ENCODE measurements around the gene PDHX.
"Not testable (repeated sequence)": the region's sequence is repeated elsewhere in the genome, so short reads cannot be mapped to it uniquely, and the experiment has no call there.

PDHX gene

GRCh38 chr11:34891611-34892010 lies 24.8 kb upstream of the PDHX start:
- Histone ChIP-seq H3K9ac (ENCODE audit: low read length in 2 of 2) (no peak overlapping the region), H3K4me3 (ENCODE audit: low read length in 2 of 2) (no peak overlapping the region), H3K27me3 (ENCODE audit: control insufficient read depth in 1 of 2, insufficient read depth in 2 of 2, low read length in 2 of 2) (no peaks in the 10 kb centered on the region), H3K9me3 (ENCODE audit: control insufficient read depth in 2 of 2, low read length in 2 of 2) (no peaks in the 10 kb centered on the region), H3K27ac (ENCODE audit: low read length) (no peak overlapping the region), H3K36me3 (ENCODE audit: control insufficient read depth in 2 of 2, insufficient read depth in 2 of 2, low read length in 2 of 2) (peaks cover 0 to 9% of the 10 kb centered on the region in 2 donors), H3K4me1 (ENCODE audit: control insufficient read depth, insufficient read depth, low read length) (no peaks in the 10 kb centered on the region)

GRCh38 chr11:34893416-34893815 lies 23.0 kb upstream of the PDHX start:
- Histone ChIP-seq H3K27me3 (ENCODE audit: control insufficient read depth in 1 of 2, insufficient read depth in 2 of 2, low read length in 2 of 2) (no peaks in the 10 kb centered on the region), H3K4me3 (ENCODE audit: low read length in 2 of 2) (no peak overlapping the region), H3K27ac (ENCODE audit: low read length) (no peak overlapping the region)

DNA sequence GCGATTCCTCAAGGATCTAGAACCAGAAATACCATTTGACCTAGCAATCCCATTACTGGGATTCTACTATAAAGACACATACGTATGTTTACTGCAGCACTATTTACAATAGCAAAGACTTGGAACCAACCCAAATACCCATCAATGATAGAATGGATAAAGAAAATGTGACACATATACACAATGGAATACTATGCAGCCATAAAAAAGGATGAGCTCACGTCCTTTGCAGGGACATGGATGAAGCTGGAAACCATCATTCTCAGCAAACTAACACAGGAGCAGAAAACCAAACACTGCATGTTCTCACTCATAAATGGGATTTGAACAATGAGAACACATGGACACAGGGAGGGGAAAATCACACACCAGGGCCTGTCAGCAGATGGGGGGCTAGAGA lies 20.2 kb upstream of the PDHX start:
- not testable (repeated sequence) for H3K27me3 ChIP-seq (ENCODE audit: control insufficient read depth in 1 of 2, insufficient read depth in 2 of 2, low read length in 2 of 2); H3K9me3 ChIP-seq (ENCODE audit: control insufficient read depth in 2 of 2, low read length in 2 of 2); H3K4me1 ChIP-seq (ENCODE audit: control insufficient read depth, insufficient read depth, low read length); H3K27ac ChIP-seq (ENCODE audit: low read length); H3K36me3 ChIP-seq (ENCODE audit: control insufficient read depth in 2 of 2, insufficient read depth in 2 of 2, low read length in 2 of 2); H3K4me3 ChIP-seq (ENCODE audit: low read length in 2 of 2); H3K9ac ChIP-seq (ENCODE audit: low read length in 2 of 2)

More at GRCh38 chr11:34893416-34893815, 23.0 kb upstream of the PDHX start:
- H3K9ac ChIP-seq (ENCODE audit: low read length in 2 of 2): no peak overlapping the region
- H3K9me3 ChIP-seq (ENCODE audit: control insufficient read depth in 2 of 2, low read length in 2 of 2): no peaks in the 10 kb centered on the region
- H3K4me1 ChIP-seq (ENCODE audit: control insufficient read depth, insufficient read depth, low read length): no peaks in the 10 kb centered on the region
- H3K36me3 ChIP-seq (ENCODE audit: control insufficient read depth in 2 of 2, insufficient read depth in 2 of 2, low read length in 2 of 2): peaks cover 0 to 2% of the 10 kb centered on the region in 2 donors

- Histone ChIP-seq H3K27ac (ENCODE audit: low read length) (no peak overlapping the region), H3K4me3 (ENCODE audit: low read length in 2 of 2) (no peak overlapping the region), H3K27me3 (ENCODE audit: control insufficient read depth in 1 of 2, insufficient read depth in 2 of 2, low read length in 2 of 2) (no peaks in the 10 kb centered on the region), H3K9me3 (ENCODE audit: control insufficient read depth in 2 of 2, low read length in 2 of 2) (peaks cover 0 to 4% of the 10 kb centered on the region in 2 donors), H3K4me1 (ENCODE audit: control insufficient read depth, insufficient read depth, low read length) (no peaks in the 10 kb centered on the region), H3K9ac (ENCODE audit: low read length in 2 of 2) (no peak overlapping the region), H3K36me3 (ENCODE audit: control insufficient read depth in 2 of 2, insufficient read depth in 2 of 2, low read length in 2 of 2) (no peaks in the 10 kb centered on the region)
These were observed 19.1 kb upstream of the PDHX start for GRCh38 chr11:34897171-34897870.

GRCh38 chr11:34898474-34898873 lies 17.9 kb upstream of the PDHX start:
- no peaks in the 10 kb centered on the region for H3K4me1 ChIP-seq (ENCODE audit: control insufficient read depth, insufficient read depth, low read length)
- no peak overlapping the region for H3K4me3 ChIP-seq (ENCODE audit: low read length in 2 of 2)
- H3K9ac ChIP-seq (ENCODE audit: low read length in 2 of 2): no peak overlapping the region
- H3K9me3 ChIP-seq (ENCODE audit: control insufficient read depth in 2 of 2, low read length in 2 of 2): peaks cover 0 to 4% of the 10 kb centered on the region in 2 donors
- no peak overlapping the region for H3K27ac ChIP-seq (ENCODE audit: low read length)
- H3K27me3 ChIP-seq (ENCODE audit: control insufficient read depth in 1 of 2, insufficient read depth in 2 of 2, low read length in 2 of 2): no peaks in the 10 kb centered on the region
- H3K36me3 ChIP-seq (ENCODE audit: control insufficient read depth in 2 of 2, insufficient read depth in 2 of 2, low read length in 2 of 2): no peaks in the 10 kb centered on the region

GRCh38 chr11:34899633-34900016 lies 16.8 kb upstream of the PDHX start:
- no peak overlapping the region for H3K4me3 ChIP-seq (ENCODE audit: low read length in 2 of 2)
- H3K27ac ChIP-seq (ENCODE audit: low read length): no peak overlapping the region
- no peak overlapping the region for H3K9ac ChIP-seq (ENCODE audit: low read length in 2 of 2)
- peaks cover 0 to 4% of the 10 kb centered on the region in 2 donors for H3K9me3 ChIP-seq (ENCODE audit: control insufficient read depth in 2 of 2, low read length in 2 of 2)
- no peaks in the 10 kb centered on the region for H3K27me3 ChIP-seq (ENCODE audit: control insufficient read depth in 1 of 2, insufficient read depth in 2 of 2, low read length in 2 of 2)
- no peaks in the 10 kb centered on the region for H3K36me3 ChIP-seq (ENCODE audit: control insufficient read depth in 2 of 2, insufficient read depth in 2 of 2, low read length in 2 of 2)
- H3K4me1 ChIP-seq (ENCODE audit: control insufficient read depth, insufficient read depth, low read length): no peaks in the 10 kb centered on the region

GRCh38 chr11:34904421-34904955 lies 11.9 kb upstream of the PDHX start:
- Histone ChIP-seq H3K9ac (ENCODE audit: low read length in 2 of 2) (no peak overlapping the region), H3K36me3 (ENCODE audit: control insufficient read depth in 2 of 2, insufficient read depth in 2 of 2, low read length in 2 of 2) (no peaks in the 10 kb centered on the region), H3K4me3 (ENCODE audit: low read length in 2 of 2) (no peak overlapping the region), H3K9me3 (ENCODE audit: control insufficient read depth in 2 of 2, low read length in 2 of 2) (peaks cover 0 to 3% of the 10 kb centered on the region in 2 donors), H3K27ac (ENCODE audit: low read length) (no peak overlapping the region), H3K4me1 (ENCODE audit: control insufficient read depth, insufficient read depth, low read length) (no peaks in the 10 kb centered on the region), H3K27me3 (ENCODE audit: control insufficient read depth in 1 of 2, insufficient read depth in 2 of 2, low read length in 2 of 2) (no peaks in the 10 kb centered on the region)

DNA sequence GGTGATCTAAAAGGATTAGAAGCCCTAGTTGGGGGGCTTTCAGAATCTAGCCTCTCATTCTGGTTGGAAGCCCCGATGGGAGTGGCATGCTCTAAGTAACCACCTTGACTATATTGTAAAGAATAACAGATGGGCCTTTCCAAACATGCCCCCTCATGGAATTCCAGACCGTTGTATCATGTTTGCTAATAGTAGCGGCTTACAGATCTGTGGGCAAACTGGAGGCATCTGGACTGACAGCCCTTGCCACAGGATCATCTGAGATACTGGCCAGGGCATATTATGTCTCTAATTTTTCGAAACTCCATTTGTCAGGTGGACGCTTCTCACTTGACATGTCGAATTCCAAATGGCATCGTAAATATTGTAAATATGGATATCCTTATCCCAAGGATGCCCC lies 10.8 kb upstream of the PDHX start:
- no peak overlapping the region for H3K4me3 ChIP-seq (ENCODE audit: low read length in 2 of 2)
- H3K9me3 ChIP-seq (ENCODE audit: control insufficient read depth in 2 of 2, low read length in 2 of 2): no peaks in the 10 kb centered on the region
- no peaks in the 10 kb centered on the region for H3K36me3 ChIP-seq (ENCODE audit: control insufficient read depth in 2 of 2, insufficient read depth in 2 of 2, low read length in 2 of 2)
- no peaks in the 10 kb centered on the region for H3K27me3 ChIP-seq (ENCODE audit: control insufficient read depth in 1 of 2, insufficient read depth in 2 of 2, low read length in 2 of 2)
- no peak overlapping the region for H3K9ac ChIP-seq (ENCODE audit: low read length in 2 of 2)
- H3K27ac ChIP-seq (ENCODE audit: low read length): no peak overlapping the region
- no peaks in the 10 kb centered on the region for H3K4me1 ChIP-seq (ENCODE audit: control insufficient read depth, insufficient read depth, low read length)

- Histone ChIP-seq H3K9ac (ENCODE audit: low read length in 2 of 2) (no peak overlapping the region), H3K4me1 (ENCODE audit: control insufficient read depth, insufficient read depth, low read length) (no peaks in the 10 kb centered on the region)
These were observed 8.4 kb upstream of the PDHX start for GRCh38 chr11:34907934-34908593.

DNA sequence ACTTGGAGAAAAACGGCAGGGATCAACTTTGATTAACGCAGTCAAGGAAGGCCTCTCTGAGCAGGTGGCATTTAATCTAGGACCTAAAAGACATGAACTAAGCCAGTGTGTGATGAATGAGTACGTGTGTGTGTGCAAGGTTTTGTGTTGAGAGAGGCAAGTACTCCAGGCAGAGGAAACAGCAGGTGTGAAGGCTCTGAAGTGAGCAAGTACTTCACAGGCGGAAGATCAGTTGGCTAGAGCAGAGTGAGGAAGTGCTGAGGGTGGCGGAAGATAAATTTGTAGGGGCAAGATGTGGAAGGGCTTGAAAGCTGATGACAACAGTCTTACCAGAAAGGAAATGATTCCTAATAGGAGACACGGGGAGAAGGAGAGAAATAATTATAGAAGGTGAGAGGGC lies 7.0 kb upstream of the PDHX start:
- no peak overlapping the region for H3K27ac ChIP-seq (ENCODE audit: low read length)

More at GRCh38 chr11:34907934-34908593, 8.4 kb upstream of the PDHX start:
- Histone ChIP-seq H3K27ac (ENCODE audit: low read length) (no peak overlapping the region), H3K27me3 (ENCODE audit: control insufficient read depth in 1 of 2, insufficient read depth in 2 of 2, low read length in 2 of 2) (no peaks in the 10 kb centered on the region), H3K9me3 (ENCODE audit: control insufficient read depth in 2 of 2, low read length in 2 of 2) (no peaks in the 10 kb centered on the region), H3K4me3 (ENCODE audit: low read length in 2 of 2) (no peak overlapping the region), H3K36me3 (ENCODE audit: control insufficient read depth in 2 of 2, insufficient read depth in 2 of 2, low read length in 2 of 2) (no peaks in the 10 kb centered on the region)

GRCh38 chr11:34909955-34910354 lies 6.5 kb upstream of the PDHX start:
- H3K4me3 ChIP-seq (ENCODE audit: low read length in 2 of 2): no peak overlapping the region

More for the DNA sequence above, 7.0 kb upstream of the PDHX start:
- no peak overlapping the region for H3K4me3 ChIP-seq (ENCODE audit: low read length in 2 of 2)
- H3K9me3 ChIP-seq (ENCODE audit: control insufficient read depth in 2 of 2, low read length in 2 of 2): no peaks in the 10 kb centered on the region
- no peak overlapping the region for H3K9ac ChIP-seq (ENCODE audit: low read length in 2 of 2)
- H3K36me3 ChIP-seq (ENCODE audit: control insufficient read depth in 2 of 2, insufficient read depth in 2 of 2, low read length in 2 of 2): no peaks in the 10 kb centered on the region
- H3K27me3 ChIP-seq (ENCODE audit: control insufficient read depth in 1 of 2, insufficient read depth in 2 of 2, low read length in 2 of 2): no peaks in the 10 kb centered on the region
- H3K4me1 ChIP-seq (ENCODE audit: control insufficient read depth, insufficient read depth, low read length): no peaks in the 10 kb centered on the region

More at GRCh38 chr11:34909955-34910354, 6.5 kb upstream of the PDHX start:
- Histone ChIP-seq H3K27me3 (ENCODE audit: control insufficient read depth in 1 of 2, insufficient read depth in 2 of 2, low read length in 2 of 2) (no peaks in the 10 kb centered on the region), H3K9me3 (ENCODE audit: control insufficient read depth in 2 of 2, low read length in 2 of 2) (no peaks in the 10 kb centered on the region), H3K27ac (ENCODE audit: low read length) (no peak overlapping the region), H3K36me3 (ENCODE audit: control insufficient read depth in 2 of 2, insufficient read depth in 2 of 2, low read length in 2 of 2) (no peaks in the 10 kb centered on the region), H3K4me1 (ENCODE audit: control insufficient read depth, insufficient read depth, low read length) (peaks cover under 1% of the 10 kb centered on the region), H3K9ac (ENCODE audit: low read length in 2 of 2) (no peak overlapping the region)
